NCI-H2081 (cell line): ENCODE data around the gene NIPSNAP3A.
"Not testable (repeated sequence)": the region's sequence is repeated elsewhere in the genome, so short reads cannot be mapped to it uniquely, and the experiment has no call there.

Experiments used
- DNase-seq, 2 experiments: peaks; one replicate each; lab custom pipeline; 2025; lab: John Stamatoyannopoulos, UW

Gene NIPSNAP3A

GRCh38 chr9:104747565-104748358 lies at the start of gene NIPSNAP3A:
TSS of gene NIPSNAP3A (plus strand) at chr9:104747683. CDS start at chr9:104747793, 110 bp downstream.
- peak; percentile 79 to 83 for DNase-seq

GRCh38 chr9:104700306-104700705 lies 47.2 kb upstream of the NIPSNAP3A start:
- DNase-seq: no peak

GRCh38 chr9:104708737-104709136 lies 38.7 kb upstream of the NIPSNAP3A start:
- not testable (repeated sequence) for DNase-seq

- no peak for DNase-seq
Observed at GRCh38 chr9:104711604-104712003, 35.9 kb upstream of the NIPSNAP3A start.

GRCh38 chr9:104725014-104725413 lies 22.5 kb upstream of the NIPSNAP3A start:
- DNase-seq: peak; percentile 5 to 11

- no peak for DNase-seq
Observed at GRCh38 chr9:104738452-104738851, 9.0 kb upstream of the NIPSNAP3A start.

- DNase-seq: no peak
Observed at GRCh38 chr9:104740621-104741020, 6.9 kb upstream of the NIPSNAP3A start.

GRCh38 chr9:104743376-104743985 lies 4.0 kb upstream of the NIPSNAP3A start:
- DNase-seq: peak; percentile 51 to 75

- no peak for DNase-seq
Observed at GRCh38 chr9:104745852-104746251, 1.6 kb upstream of the NIPSNAP3A start.

- no peak for DNase-seq
Observed at GRCh38 chr9:104746285-104746684, 1.2 kb upstream of the NIPSNAP3A start.

- DNase-seq: no peak
Observed at GRCh38 chr9:104746798-104747197, 685 bp upstream of the NIPSNAP3A start.

- no peak for DNase-seq
Observed at GRCh38 chr9:104747245-104747564, 278 bp upstream of the NIPSNAP3A start.

- DNase-seq: peak in 1 of 2 experiments; percentile 29
Observed at GRCh38 chr9:104748359-104749031, 1.0 kb downstream of the NIPSNAP3A start.

GRCh38 chr9:104750185-104750767 lies 2.8 kb downstream of the NIPSNAP3A start:
- DNase-seq: no peak

GRCh38 chr9:104758974-104759373 lies 11.5 kb downstream of the NIPSNAP3A start:
- peak in 1 of 2 experiments; percentile 19 for DNase-seq

GRCh38 chr9:104765138-104765537 lies 17.7 kb downstream of the NIPSNAP3A start:
- DNase-seq: no peak

GRCh38 chr9:104766025-104766424 lies 18.5 kb downstream of the NIPSNAP3A start:
- DNase-seq: no peak

GRCh38 chr9:104767507-104767906 lies 20.0 kb downstream of the NIPSNAP3A start:
- no peak for DNase-seq

- not testable (repeated sequence) for DNase-seq
Observed at GRCh38 chr9:104769029-104769428, 21.5 kb downstream of the NIPSNAP3A start.

GRCh38 chr9:104769655-104770054 lies 22.2 kb downstream of the NIPSNAP3A start:
- DNase-seq: no peak

- no peak for DNase-seq
Observed at GRCh38 chr9:104772714-104773510, 25.4 kb downstream of the NIPSNAP3A start.

- no peak for DNase-seq
Observed at GRCh38 chr9:104774132-104774531, 26.6 kb downstream of the NIPSNAP3A start.
